NCI-H524 treated with DMSO at 0.1 percent for 48 hours (cell line): ENCODE data around the gene CAPRIN2.
A peak's percentile ranks its signal among the peaks of the same experiment; 100 is the strongest.

Experiments
- DNase-seq: peaks from one replicate; lab custom pipeline; 2025; lab: John Stamatoyannopoulos, UW

The CAPRIN2 gene

DNA sequence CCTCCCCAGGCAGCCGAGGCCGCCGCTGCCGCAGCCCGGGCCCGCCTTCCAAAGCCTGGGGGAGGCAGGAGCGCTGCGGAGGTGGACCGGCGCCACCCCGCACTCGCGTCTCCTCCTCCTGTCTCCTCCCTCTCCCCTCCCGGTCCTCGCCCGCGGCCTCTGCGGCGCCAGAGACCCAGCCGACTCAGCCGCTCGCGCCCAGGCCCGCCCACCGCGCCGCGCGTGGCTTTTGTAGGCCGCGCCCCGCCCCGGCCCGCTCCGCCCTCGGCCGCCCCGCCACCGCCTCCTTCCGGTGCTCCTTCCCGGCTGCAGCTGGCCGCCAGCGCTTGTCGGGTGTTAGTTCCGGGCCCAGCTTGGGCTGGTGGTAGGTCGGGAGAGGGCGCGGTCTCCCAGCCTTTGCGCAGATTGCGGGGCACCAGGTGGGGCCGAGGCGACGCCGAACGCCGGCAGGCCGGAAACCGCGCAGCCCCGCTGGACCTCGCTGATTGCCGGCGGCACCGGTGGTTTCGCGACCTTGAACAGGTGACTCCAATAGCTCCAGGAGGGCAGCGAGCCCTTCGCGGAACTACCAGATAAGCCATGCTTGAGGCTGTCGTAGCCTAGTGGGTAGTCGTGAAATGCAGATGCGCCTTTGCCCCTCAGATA, at the start of gene CAPRIN2:
TSS of gene CAPRIN2 (minus strand) at position 202 of the 645 bp plus-strand sequence. CDS start 1,431 bp downstream, outside the sequence.
- DNase-seq, result peak; percentile 65

DNA sequence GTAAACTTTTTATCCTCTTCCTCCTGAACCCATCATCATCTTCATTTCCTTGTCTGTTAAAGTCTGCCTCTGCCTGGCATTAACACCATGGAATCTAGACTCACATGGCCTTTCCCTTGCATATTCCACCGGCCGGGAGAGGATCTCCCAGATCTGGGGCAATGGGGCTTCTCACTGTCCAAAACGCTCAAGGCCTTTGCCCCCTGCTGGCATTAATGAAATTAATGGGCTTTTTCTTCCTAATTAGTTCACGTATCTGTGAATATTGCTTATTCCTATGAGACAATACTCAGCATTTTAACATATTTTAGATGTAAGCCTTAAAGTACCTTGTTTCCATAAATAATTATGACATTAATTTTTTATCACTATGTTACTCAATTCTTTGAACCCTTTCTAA, 42.9 kb upstream of the CAPRIN2 start:
- DNase-seq, result no peak

- DNase-seq, result no peak
Measured at GRCh38 chr12:30796891-30797371, 42.2 kb upstream of the CAPRIN2 start.

- DNase-seq, result peak; percentile 8
Measured at GRCh38 chr12:30796313-30796780, 41.6 kb upstream of the CAPRIN2 start.

DNA sequence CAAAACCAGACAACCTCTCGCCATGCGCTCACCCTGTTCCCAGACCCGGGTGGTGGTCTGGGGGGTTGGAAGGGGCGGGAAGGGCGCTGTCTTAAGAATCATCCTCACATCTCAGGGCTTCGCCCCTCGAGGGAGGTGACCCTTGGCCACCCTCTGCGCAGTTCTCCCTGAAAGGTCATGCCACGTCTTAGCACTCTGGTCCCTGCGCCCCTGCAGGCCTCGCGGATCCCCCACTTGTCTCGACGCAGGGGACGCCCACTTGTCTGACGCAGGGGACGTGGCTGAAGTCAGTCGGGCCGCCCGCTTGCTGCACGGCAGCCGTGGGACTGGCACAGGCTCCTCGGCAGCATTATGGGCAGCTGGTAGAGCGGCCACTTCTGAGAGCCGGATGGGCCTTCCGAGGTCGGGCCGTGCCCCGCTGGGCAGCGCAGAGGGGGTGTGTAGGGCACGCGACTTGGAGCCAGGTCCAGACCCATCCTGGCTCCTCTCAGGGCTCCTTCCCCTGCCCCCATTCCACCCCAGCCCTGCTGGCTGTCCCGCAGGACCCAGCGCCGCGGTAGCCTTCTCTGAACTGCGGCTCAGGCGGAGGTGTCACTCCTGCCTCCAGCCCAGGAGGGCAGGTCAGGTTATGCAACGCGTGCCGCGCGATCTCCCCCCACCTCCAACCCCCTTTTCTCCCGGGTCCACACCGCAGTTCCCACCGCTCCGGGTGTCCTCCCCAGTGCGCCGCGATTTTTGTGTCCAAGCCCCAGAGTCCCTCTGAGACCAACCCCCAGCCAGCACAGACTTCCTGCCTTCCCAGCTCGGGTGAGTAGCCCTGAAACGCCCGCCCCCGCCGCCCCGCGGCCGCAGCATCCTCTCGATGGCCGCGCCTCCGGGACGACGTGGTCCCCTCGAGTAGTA, 40.9 kb upstream of the CAPRIN2 start:
- DNase-seq, result no peak

- no peak for DNase-seq
Measured at GRCh38 chr12:30794591-30795409, 40.0 kb upstream of the CAPRIN2 start.

GRCh38 chr12:30794020-30794419, 39.3 kb upstream of the CAPRIN2 start:
- no peak for DNase-seq

- DNase-seq, result no peak
Measured at GRCh38 chr12:30792648-30793499, 38.1 kb upstream of the CAPRIN2 start.

DNA sequence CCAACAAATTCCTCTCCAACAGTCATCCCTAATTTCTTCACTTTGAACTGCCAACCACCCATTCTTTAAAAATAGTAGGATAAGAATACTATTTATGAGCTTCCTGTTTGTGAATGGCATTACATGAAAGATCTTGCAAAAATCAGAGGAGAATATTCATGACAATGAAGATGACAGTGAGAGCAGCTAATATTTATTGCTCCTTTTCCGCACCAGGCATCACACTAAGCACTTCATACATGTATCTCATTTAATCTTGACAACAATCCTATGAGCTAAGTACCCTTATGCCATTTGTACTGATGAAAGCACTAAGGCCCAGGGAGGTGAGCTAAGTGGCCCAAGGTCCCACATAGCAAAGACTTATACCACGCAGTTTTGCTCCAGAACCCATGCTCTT, 37.3 kb upstream of the CAPRIN2 start:
- no peak for DNase-seq

GRCh38 chr12:30788754-30789153, 34.0 kb upstream of the CAPRIN2 start:
- no peak for DNase-seq

- no peak for DNase-seq
Measured at GRCh38 chr12:30785630-30786029, 30.9 kb upstream of the CAPRIN2 start.

GRCh38 chr12:30784508-30784907, 29.8 kb upstream of the CAPRIN2 start:
- DNase-seq, result no peak

GRCh38 chr12:30783946-30784345, 29.2 kb upstream of the CAPRIN2 start:
- no peak for DNase-seq

GRCh38 chr12:30782316-30783173, 27.8 kb upstream of the CAPRIN2 start:
- no peak for DNase-seq

- no peak for DNase-seq
Measured at GRCh38 chr12:30779578-30779977, 24.8 kb upstream of the CAPRIN2 start.

DNA sequence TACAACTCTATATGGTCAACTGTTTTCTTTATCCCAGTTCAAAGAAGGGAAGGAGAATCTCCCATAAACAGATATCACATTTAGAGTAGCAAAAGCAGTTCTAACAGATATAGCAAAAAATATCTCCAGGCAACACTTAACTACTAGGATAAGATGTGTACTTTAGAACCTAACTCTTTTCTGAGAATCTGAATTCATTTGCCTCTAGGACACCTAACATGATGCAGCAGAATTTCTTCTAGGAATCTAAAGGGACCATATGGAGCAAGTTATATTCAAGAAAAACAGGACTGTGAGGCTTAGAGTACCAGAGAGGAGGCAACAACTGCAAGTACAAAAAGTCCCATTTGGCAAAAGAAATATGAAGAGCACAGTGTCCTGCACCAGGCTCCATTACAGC, 24.4 kb upstream of the CAPRIN2 start:
- DNase-seq, result no peak

DNA sequence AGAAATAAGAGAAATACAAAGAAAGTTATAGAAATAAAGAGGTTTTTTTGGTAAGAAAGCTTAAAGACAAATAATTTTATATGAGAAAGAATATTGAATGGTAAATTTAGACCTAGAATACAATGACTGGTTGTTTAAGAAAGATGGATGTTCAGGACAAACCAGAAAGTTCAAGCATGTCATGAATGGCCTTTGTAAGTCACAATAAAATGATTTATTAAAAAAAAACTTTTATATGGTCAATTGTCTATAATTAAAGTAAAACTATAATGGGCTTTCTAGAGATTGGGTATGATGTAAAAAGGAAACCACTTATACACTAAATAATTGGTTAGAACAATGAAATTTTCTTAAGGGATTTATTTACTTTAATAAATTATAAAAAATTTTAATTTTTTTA, 19.8 kb upstream of the CAPRIN2 start:
- DNase-seq, result no peak

GRCh38 chr12:30769802-30770201, 15.1 kb upstream of the CAPRIN2 start:
- DNase-seq, result no peak

DNA sequence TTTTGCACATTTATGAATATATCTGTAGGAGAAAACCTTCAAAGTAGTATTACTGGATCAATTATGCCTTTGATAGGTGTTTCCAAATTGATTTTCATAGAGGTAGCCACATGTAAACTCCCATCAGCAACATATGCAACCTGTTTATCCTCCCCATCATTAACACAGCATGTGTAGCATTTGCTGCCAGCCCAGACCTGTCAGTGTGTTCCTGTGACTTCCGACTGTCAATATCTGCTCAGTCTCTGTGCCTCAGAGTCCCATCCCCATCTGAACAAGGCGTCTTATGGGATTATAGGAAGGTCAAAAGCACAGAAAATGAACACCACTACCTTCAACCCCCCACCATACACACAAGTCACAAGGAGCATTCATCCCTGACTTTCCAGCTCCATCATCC, 9.5 kb upstream of the CAPRIN2 start:
- DNase-seq, result no peak

- no peak for DNase-seq
Measured at GRCh38 chr12:30763053-30763452, 8.3 kb upstream of the CAPRIN2 start.
